Measurements from ENCODE around the gene DDR2.
"Not testable (repeated sequence)": the region's sequence is repeated elsewhere in the genome, so short reads cannot be mapped to it uniquely, and the experiment has no call there.

Gene DDR2

GRCh38 chr1:162721471-162721870, 89.2 kb downstream of the DDR2 start:
- no peak for DNase-seq (ENCODE audit: low spot score)
- TF ChIP-seq CTCF (IDR thresholded peaks at IDR 0.05; ENCODE audit: extremely low read depth, missing control alignments): no peak

GRCh38 chr1:162722036-162722435, 89.8 kb downstream of the DDR2 start:
- no peak for DNase-seq (ENCODE audit: low spot score)
- TF ChIP-seq CTCF (IDR thresholded peaks at IDR 0.05; ENCODE audit: extremely low read depth, missing control alignments): no peak

GRCh38 chr1:162724583-162725120, 92.4 kb downstream of the DDR2 start:
- TF ChIP-seq CTCF (IDR thresholded peaks at IDR 0.05; ENCODE audit: extremely low read depth, missing control alignments): no peak
- no peak for DNase-seq (ENCODE audit: low spot score)

- TF ChIP-seq CTCF (IDR thresholded peaks at IDR 0.05; ENCODE audit: extremely low read depth, missing control alignments): no peak
Measured at GRCh38 chr1:162725301-162725837, 93.1 kb downstream of the DDR2 start.

GRCh38 chr1:162726555-162726954, 94.3 kb downstream of the DDR2 start:
- no peak for DNase-seq (ENCODE audit: low spot score)
- TF ChIP-seq CTCF (IDR thresholded peaks at IDR 0.05; ENCODE audit: extremely low read depth, missing control alignments): no peak

More at GRCh38 chr1:162725301-162725837, 93.1 kb downstream of the DDR2 start:
- DNase-seq (ENCODE audit: low spot score): no peak

GRCh38 chr1:162727493-162727892, 95.2 kb downstream of the DDR2 start:
- not testable (repeated sequence) for DNase-seq (ENCODE audit: low spot score)

GRCh38 chr1:162728573-162728972, 96.3 kb downstream of the DDR2 start:
- DNase-seq (ENCODE audit: low spot score): no peak
- TF ChIP-seq CTCF (IDR thresholded peaks at IDR 0.05; ENCODE audit: extremely low read depth, missing control alignments): no peak

- DNase-seq (ENCODE audit: low spot score): not testable (repeated sequence)
Measured at GRCh38 chr1:162729195-162729774, 97.0 kb downstream of the DDR2 start.
